Smooth muscle cell (in vitro differentiated cells): ENCODE results near the gene PXDN. TPM values are rescaled to one million over a fixed set of nuclear protein-coding genes. Genes with fewer than 3 reads are reported as not detected.

Experiments used
- DNase-seq: peaks from one replicate; lab custom pipeline; 2025; ENCODE audit not compliant: unreplicated experiment; lab: John Stamatoyannopoulos, UW
- H2AFZ ChIP-seq: fragments of 200-600 bp; sonication (generic); 2 replicates; pipeline ENCODE4 v1.6.0; 2016; ENCODE audit warnings: antibody characterized with exemption, low read depth, mild to moderate bottlenecking
- H3F3A ChIP-seq: fragments of 200-600 bp; sonication (generic); 2 replicates; pipeline ENCODE4 v1.6.0; 2017; ENCODE audit warnings: antibody characterized with exemption, low read depth
- H3K27ac ChIP-seq: fragments of 200-600 bp; sonication (generic); 2 replicates; pipeline ENCODE4 v1.5.1; 2016; ENCODE audit warnings: low read depth, mild to moderate bottlenecking
- H3K27me3 ChIP-seq: fragments of 200-600 bp; sonication (generic); 2 replicates; pipeline ENCODE4 v1.6.1; 2016; ENCODE audit warnings: low read depth, mild to moderate bottlenecking
- H3K36me3 ChIP-seq: fragments of 200-600 bp; sonication (generic); 2 replicates; pipeline ENCODE4 v1.5.1; 2016; ENCODE audit warnings: low read depth
- H3K4me1 ChIP-seq: fragments of 200-600 bp; sonication (generic); 2 replicates; pipeline ENCODE4 v1.5.1; 2016; ENCODE audit warnings: low read depth
- H3K4me2 ChIP-seq: fragments of 200-600 bp; sonication (generic); 2 replicates; pipeline ENCODE4 v1.6.0; 2016; ENCODE audit warnings: mild to moderate bottlenecking
- H3K4me3 ChIP-seq: fragments of 200-600 bp; sonication (generic); 2 replicates; pipeline ENCODE4 v1.5.1; 2016; ENCODE audit warnings: mild to moderate bottlenecking
- H3K79me2 ChIP-seq: fragments of 200-600 bp; sonication (generic); 2 replicates; pipeline ENCODE4 v1.6.0; 2016; ENCODE audit warnings: low read depth, mild to moderate bottlenecking
- H3K9ac ChIP-seq: fragments of 200-600 bp; sonication (generic); 2 replicates; pipeline ENCODE4 v1.6.0; 2016; ENCODE audit warnings: low read depth
- H3K9me3 ChIP-seq: fragments of 200-600 bp; sonication (generic); replicated peaks from 2 replicates; pipeline ENCODE4 v1.5.1; 2016; ENCODE audit warnings: low read depth
- H4K20me1 ChIP-seq: fragments of 200-600 bp; sonication (generic); 2 replicates; pipeline ENCODE4 v1.6.0; 2016; ENCODE audit warnings: low read depth
- WGBS: methylation state at CpG from one replicate; pipeline ENCODE4 v1.1.7; 2016; ENCODE audit warnings: low lambda C conversion rate; 5-methylcytosine and 5-hydroxymethylcytosine counted together
- polyA plus RNA-seq: library from polyadenylated mRNA; unstranded; fragments of >200 nt; fragmentation: Nextera tagmentation; extraction: Ambion mirVana; gene quantifications from 2 replicates; pipeline ENCODE4 v1.2.1, GENCODE V29; 2016
- total RNA-seq: library from RNA; depleted of rRNA; stranded (reverse); fragments of >200 nt; gene quantifications from 2 replicates; pipeline ENCODE4 v1.2.3, GENCODE V29; 2014
- TF ChIP-seq, protein P1 (sequence below): fragments of 200-600 bp; sonication (generic); IDR thresholded peaks from 2 replicates; pipeline ENCODE4 v1.5.1; 2017; ENCODE audit warnings: borderline replicate concordance, mild to moderate bottlenecking, antibody characterized with exemption; ENCODE audit not compliant: insufficient read depth, poor library complexity, severe bottlenecking

PXDN gene
- total and polyA plus RNA-seq, 2 experiments from 2014 or later, result 328 to 333 TPM

GRCh38 chr2:1743396-1744150, 742 bp downstream of the PXDN start:
- WGBS, result 0% methylated on average over 17 of the region's 71 CpGs
- Histone ChIP-seq H3K27ac (peak overlapping the region; percentile 96), H3K9me3 (no peaks in the 10 kb centered on the region), H2AFZ (no peak overlapping the region), H3F3A (peaks cover 14% of the 10 kb centered on the region), H3K4me1 (peaks cover 21% of the 10 kb centered on the region), H3K36me3 (no peaks in the 10 kb centered on the region), H3K4me3 (peak overlapping the region; percentile 95), H4K20me1 (peaks cover 45% of the 10 kb centered on the region), H3K27me3 (no peaks in the 10 kb centered on the region), H3K79me2 (peaks cover 56% of the 10 kb centered on the region), H3K9ac (peak overlapping the region; percentile 90), H3K4me2 (peak overlapping the region; percentile 93)
- DNase-seq, result no peak
- TF ChIP-seq, protein P1, sequence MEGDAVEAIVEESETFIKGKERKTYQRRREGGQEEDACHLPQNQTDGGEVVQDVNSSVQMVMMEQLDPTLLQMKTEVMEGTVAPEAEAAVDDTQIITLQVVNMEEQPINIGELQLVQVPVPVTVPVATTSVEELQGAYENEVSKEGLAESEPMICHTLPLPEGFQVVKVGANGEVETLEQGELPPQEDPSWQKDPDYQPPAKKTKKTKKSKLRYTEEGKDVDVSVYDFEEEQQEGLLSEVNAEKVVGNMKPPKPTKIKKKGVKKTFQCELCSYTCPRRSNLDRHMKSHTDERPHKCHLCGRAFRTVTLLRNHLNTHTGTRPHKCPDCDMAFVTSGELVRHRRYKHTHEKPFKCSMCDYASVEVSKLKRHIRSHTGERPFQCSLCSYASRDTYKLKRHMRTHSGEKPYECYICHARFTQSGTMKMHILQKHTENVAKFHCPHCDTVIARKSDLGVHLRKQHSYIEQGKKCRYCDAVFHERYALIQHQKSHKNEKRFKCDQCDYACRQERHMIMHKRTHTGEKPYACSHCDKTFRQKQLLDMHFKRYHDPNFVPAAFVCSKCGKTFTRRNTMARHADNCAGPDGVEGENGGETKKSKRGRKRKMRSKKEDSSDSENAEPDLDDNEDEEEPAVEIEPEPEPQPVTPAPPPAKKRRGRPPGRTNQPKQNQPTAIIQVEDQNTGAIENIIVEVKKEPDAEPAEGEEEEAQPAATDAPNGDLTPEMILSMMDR, result no peak

GRCh38 chr2:1742681-1743395, 1.5 kb downstream of the PXDN start:
- H3K4me1 ChIP-seq, result peaks cover 21% of the 10 kb centered on the region
- peak overlapping the region; percentile 93 for H3K4me2 ChIP-seq
- H3K9ac ChIP-seq, result peak overlapping the region; percentile 90
- H3F3A ChIP-seq, result peaks cover 14% of the 10 kb centered on the region
- H3K9me3 ChIP-seq, result no peaks in the 10 kb centered on the region
- under 1% methylated on average over 52 of the region's 54 CpGs for WGBS
- H3K4me3 ChIP-seq, result peak overlapping the region; percentile 95
- peak overlapping the region; percentile 96 for H3K27ac ChIP-seq
- peaks cover 64% of the 10 kb centered on the region for H3K79me2 ChIP-seq
- H3K27me3 ChIP-seq, result no peaks in the 10 kb centered on the region
- TF ChIP-seq, protein P1, result peak; percentile 43
- peaks cover 52% of the 10 kb centered on the region for H4K20me1 ChIP-seq
- peak; percentile 44 for DNase-seq
- peak overlapping the region; percentile 10 for H2AFZ ChIP-seq
- H3K36me3 ChIP-seq, result no peaks in the 10 kb centered on the region

- Histone ChIP-seq H3K79me2 (peaks cover 68% of the 10 kb centered on the region), H3K27ac (peak overlapping the region; percentile 96), H3K9me3 (no peaks in the 10 kb centered on the region), H4K20me1 (peaks cover 58% of the 10 kb centered on the region), H3K4me3 (peak overlapping the region; percentile 95), H3K36me3 (no peaks in the 10 kb centered on the region), H2AFZ (no peak overlapping the region), H3K27me3 (no peaks in the 10 kb centered on the region), H3K4me1 (peaks cover 21% of the 10 kb centered on the region), H3K9ac (peak overlapping the region; percentile 90), H3K4me2 (peak overlapping the region; percentile 93), H3F3A (peaks cover 19% of the 10 kb centered on the region)
- DNase-seq, result no peak
- 46% methylated on average over 13 of the region's 13 CpGs for WGBS
- TF ChIP-seq, protein P1, result no peak
Observed at GRCh38 chr2:1742301-1742680, 2.0 kb downstream of the PXDN start.
